GM19455 (cell line): Measurements from ENCODE around the gene CLEC20A.

Source experiments
- ATAC-seq: cut with Tn5 transposase; IDR thresholded peaks from one replicate; pipeline ENCODE4 v1.9.1; 2021; ENCODE audit not compliant: unreplicated experiment

Gene CLEC20A

DNA sequence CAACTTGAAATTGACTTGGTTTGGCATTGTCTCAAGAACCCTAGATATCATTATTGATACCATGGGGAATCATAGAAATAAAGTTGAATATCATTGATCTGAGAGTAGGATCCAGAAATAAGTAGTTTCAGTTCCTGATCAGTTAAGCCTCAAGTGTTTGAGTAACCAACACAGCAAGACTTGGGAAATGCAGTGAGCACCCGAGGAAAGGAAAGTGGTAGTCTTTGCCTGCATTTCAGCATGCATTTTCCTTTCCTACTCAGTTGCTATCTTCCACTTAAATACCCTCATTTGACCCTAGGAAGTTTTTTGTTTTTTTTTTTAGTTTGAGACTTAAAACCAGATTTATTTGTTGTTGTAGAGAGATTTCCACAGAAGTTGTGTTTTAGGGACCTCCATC is 18.9 kb downstream of the CLEC20A start:
- no peak for ATAC-seq

DNA sequence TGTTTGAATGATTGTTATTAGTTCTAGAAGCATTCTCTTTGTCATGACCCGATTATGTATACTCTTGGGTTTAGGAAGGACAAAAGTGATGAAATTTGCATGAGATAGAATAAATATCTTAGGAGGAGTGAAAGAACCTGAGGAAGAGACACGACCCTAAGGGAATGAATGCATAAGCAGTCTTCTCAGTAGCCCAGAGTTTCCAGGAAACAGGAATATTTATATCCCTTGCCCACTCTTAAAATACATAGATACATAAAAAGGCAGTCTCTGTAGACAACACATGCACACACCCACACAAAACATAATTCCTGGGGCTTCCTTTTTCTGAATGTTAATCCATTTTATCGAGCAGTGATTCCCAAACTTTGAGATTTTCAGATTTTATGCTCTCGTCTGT is 19.4 kb downstream of the CLEC20A start:
- no peak for ATAC-seq

DNA sequence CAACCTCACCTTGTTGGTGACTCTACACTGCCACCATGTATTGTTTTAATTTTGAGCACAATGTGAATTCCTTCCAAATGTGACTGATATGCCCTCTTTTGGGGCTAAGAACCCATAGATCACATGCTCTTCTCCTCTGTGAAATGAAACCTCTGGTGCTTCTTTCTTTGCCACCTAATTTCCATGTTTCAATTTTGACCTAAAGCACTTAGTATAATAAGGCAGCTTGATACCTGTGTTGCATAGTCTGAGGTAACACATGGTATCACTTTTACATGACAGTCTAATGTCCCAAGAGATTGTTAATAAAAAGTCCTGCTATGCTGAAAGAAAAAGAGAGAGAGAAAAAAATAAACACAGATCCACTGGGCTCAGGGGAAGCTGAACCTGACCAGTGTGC is 24.2 kb downstream of the CLEC20A start:
- no peak for ATAC-seq

DNA sequence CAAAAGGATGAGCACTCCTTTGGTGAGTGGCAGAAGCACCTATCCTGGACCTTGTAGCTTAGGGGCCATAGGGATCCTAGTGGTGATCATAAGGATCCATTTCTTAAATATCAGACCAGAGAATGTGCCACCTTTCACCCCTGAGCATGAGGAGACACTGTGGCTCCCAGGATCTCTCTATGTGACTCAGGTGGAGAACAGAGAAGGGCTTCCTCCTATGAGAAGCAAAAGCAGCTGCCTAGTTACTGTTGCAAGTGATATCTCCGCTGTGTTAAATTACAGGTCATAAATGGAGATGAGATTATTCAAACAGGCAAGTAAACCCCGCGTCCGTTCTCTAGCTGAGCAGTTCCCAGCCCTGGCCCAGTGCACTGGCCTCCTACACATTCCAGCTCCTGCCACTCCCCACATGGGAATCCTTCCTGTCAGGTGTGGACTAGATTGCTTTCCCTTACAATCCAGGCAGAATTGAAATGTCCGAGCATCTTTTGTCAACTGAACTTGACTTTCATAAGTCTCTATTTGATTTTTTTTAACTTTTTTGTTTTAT is 26.3 kb downstream of the CLEC20A start:
- no peak for ATAC-seq

DNA sequence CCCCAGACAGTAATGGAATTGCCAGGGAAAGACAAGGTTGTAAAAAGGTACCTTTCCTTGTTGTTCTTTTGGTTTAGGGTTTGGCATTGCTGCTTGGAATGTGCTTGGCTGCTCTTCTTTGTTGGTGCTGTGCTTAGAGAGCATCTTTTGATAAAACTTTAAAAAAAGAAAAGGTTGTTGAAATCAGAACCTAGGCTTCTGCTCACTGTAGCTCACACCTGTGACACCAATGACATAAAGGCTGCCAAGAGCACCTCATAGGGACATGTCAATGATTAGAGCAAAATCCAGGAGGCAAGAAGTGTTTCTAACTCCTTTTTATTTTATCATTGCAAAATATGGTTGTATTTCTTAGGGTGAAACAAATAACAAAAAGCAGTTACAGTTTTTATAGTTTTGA is 28.9 kb downstream of the CLEC20A start:
- ATAC-seq, result no peak

DNA sequence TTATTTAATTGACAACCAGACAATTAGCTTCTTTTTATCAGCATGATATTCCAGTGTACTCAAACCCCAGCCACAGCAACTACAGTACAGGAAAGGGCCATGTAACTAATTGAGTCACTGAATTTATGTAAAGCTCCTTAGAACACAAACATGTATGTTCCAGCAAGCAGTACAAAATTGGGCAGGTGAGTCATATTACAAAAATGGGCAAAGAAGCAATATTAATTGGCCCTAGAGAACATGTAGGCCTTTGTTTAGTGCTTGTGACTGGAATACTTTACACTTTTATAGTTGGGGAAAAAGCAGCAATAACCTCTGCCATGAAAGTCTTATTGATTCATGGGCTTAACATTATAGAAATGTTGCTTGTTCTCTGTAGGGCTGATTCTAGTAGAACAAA is 31.8 kb downstream of the CLEC20A start:
- ATAC-seq, result no peak

DNA sequence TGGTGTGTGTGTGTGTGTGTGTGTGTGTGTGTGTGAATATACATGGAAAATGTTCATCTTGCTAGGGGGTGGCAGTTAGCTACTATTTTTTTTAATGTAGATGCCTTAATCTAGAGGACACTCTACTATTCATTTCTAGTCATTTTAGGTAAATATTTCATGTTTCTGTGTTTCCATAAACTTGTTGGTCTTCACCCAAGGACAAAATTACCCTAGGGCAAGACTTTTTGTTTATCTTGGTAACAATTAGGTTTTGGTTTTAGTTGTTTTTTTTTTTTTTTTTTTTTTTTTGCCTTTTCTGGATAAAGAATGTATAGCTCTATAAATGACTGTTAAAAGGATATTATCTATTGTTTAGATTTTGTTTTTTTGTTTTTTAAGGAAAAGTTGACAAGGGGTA is 32.2 kb downstream of the CLEC20A start:
- ATAC-seq, result no peak

DNA sequence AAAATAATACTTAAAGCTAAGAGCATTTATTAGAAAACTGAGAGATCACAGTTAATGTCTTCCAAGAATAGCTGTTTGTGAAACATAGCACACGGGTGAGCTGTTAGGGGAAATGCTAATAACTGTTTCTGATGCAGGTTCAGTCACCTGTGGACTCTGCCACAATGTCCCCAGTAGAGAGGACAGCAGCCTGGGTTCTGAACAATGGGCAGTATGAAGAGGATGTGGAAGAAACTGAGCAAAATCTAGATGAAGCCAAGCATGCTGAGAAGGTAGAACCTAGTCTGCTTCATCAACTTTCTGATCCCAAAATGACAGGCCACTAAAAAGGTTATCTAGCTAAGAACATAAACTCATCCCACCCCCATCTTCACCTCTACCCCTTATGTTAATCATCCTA is 32.6 kb downstream of the CLEC20A start:
- no peak for ATAC-seq

DNA sequence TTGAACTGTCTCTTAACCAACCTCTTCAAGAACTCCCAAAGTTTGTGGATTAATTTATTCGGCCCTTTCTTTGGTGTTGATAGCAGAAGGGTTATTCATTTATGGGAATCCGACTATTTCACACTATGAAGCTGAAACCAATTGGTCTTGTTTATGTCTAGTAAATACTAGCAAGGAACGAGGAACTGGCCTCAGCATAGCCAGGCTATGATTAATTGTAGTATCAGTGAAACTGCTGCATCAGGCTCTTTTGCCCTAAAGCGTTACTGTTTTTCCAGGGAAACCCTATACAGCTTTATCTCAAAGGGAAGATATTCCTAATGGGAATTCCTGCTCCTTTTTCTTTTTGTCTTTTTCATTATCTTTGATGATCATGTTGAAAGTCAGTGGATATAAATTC is 35.1 kb downstream of the CLEC20A start:
- ATAC-seq, result no peak

DNA sequence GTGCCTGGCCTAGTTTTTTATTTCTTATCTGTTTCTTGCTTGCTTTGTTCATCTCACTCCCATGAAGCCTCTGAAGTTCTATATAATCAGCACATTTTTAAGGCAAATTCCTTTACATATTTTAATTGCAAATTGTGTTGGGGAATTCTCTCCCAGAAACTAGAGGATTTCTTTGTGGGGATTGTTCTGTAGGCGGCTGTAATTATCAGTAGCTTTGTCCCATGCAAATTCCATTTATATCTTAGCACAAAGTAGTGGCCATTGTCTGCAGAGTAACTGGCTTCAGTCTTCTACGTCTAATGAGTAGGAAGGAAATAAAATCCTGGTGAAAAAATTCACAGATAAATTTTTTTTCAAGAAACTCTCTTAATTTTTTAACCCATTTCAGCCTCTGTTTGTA is 35.7 kb downstream of the CLEC20A start:
- ATAC-seq, result no peak

DNA sequence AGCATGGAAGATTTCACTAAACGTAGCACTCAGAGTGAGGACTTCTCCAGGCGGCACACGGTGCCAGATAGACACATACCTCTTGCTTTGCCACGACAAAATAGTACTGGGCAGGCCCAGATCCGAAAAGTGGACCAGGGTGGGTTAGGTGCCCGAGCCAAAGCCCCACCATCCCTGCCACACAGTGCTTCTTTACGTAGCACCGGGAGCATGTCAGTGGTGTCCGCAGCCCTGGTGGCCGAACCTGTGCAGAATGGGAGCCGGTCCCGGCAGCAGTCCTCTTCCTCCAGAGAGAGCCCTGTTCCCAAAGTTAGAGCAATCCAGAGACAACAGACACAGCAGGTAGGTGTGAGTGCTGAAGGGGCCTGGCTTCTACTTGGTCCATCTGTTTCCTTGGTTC is 38.6 kb downstream of the CLEC20A start:
- ATAC-seq, result no peak

DNA sequence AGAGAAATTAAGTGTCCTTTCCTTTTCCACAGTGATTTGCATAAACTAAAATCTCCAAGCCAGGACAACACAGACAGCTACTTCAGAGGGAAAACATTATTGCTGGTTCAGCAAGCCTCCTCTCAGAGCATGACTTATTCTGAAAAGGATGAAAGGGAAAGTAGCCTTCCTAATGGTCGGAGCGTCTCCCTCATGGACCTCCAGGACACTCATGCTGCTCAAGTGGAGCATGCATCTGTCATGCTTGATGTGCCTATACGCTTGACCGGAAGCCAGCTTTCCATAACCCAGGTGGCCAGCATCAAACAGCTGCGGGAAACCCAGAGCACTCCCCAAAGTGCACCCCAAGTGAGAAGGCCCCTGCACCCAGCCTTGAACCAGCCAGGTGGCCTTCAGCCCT is 39.1 kb downstream of the CLEC20A start:
- ATAC-seq, result no peak

DNA sequence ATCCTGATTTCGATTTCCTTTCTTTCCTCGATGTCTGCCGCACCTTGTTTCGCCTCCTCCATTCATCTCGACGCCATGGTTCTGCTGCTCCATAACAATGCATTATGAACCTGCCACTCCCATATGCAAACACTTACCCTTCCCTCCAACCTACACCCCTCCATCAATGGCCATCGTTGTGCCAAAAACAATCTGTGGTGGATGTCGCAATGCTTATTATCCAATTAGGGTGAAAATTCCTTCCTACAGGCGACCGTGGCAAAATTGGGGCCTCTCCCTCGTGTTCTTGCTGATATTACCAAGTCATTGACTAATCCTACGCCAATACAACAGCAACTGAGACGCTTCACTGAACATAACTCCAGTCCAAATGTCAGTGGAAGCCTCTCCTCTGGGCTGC is 40.3 kb downstream of the CLEC20A start:
- no peak for ATAC-seq

DNA sequence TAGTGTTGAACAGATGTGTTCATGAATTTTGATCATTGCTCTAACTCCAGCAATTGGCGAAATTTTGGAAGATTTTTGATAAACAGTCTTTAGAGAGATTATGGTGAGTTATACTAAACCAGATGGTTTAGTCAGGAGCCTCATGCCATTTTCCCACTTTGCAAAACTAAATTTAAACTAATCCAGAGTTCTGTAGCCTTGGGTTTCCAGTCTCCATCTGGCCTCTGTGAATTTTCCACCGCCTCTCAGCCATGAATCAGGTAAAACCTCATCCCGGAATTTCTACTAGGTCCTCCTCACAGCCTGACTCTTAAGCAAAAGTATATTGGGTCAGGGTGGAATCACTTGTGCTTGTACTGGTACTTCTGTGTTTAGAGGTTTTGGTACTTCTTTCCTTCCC is 44.8 kb downstream of the CLEC20A start:
- ATAC-seq, result no peak

DNA sequence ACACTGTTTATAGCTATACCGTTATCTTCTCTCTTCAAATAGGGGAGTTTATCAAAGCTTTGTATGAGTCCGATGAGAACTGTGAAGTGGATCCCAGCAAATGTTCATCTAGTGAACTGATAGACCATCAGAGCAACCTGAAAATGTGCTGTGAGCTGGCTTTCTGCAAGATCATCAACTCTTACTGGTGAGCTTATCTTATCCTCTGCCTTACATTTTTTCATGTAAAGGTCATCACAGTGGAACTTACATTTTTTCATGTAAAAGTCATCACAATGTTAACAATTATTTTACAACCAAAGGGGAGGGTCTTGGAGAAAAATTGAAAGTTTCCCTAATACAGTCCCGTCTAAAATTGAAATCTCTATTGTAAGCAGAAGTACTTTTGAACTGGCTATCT is 45.2 kb downstream of the CLEC20A start:
- ATAC-seq, result no peak

DNA sequence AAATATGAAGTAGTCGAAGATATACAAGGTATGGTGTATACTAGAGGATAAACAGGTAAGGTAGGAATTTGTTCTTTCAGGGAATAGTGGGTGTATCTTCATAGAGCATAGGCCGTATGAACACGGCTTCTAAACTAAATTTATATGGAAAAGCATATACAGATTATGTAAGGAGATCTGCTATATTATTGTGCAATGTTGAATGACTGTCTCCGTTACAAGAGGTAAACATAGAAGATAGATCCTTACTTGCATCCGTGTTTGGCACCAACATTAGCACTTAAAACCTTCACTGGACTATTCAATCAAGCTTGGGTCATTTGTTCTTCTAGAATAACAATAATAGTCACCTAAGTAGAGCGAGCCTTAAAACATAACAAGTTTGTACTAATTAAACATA is 45.9 kb downstream of the CLEC20A start:
- ATAC-seq, result no peak

DNA sequence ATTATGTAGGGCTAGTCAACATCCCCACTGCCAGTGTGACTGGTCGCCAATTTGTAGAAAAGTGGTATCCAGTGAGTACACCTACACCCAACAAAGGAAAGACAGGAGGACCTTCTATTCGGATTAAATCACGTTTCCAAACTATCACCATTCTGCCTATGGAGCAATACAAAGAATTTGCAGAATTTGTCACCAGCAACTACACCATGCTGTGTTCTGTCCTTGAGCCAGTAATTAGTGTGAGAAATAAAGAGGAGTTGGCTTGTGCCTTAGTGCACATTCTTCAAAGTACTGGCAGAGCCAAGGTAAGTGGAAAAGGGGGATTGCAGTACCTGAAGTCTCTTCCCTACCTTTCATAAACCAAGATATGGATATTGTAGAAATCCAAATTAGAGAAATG is 53.8 kb downstream of the CLEC20A start:
- ATAC-seq, result no peak

DNA sequence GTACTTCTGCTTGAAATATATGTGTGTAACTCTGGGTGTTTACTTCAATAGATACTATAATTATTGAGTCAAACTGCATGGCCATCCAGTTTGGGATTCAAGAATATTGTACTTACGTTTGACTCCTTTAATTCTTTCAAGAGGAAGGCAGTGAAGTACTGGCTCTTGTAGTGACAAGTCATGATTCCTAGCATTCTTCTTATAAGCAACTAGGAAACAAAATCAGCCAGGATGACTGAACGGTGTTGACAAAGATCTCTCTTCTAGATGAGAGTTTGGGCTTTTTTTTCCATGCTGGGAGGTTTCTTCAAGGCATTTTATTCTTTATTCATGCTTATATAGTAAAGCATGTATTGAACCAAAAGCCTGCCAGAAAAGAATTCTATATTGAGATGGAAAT is 58.3 kb downstream of the CLEC20A start:
- no peak for ATAC-seq

DNA sequence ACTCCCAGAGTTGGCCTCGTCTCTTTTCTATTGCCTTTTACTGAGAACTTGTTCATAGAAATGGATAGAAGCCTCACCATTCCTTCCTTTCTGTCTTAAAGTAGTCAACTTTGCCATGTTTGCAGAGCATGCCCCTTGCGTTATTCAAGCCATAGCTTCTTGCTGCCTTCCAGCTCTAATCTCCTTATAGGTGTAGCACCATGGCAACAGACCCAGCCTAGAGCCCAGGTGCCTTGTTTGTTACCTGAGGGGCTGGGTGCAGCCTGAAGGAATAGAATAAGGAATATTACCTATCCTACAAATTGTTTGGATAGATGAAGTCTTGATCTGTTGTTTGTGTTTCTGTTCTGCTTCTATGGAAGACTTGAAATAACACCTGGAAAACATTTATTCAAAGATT is 59.9 kb downstream of the CLEC20A start:
- ATAC-seq, result no peak

DNA sequence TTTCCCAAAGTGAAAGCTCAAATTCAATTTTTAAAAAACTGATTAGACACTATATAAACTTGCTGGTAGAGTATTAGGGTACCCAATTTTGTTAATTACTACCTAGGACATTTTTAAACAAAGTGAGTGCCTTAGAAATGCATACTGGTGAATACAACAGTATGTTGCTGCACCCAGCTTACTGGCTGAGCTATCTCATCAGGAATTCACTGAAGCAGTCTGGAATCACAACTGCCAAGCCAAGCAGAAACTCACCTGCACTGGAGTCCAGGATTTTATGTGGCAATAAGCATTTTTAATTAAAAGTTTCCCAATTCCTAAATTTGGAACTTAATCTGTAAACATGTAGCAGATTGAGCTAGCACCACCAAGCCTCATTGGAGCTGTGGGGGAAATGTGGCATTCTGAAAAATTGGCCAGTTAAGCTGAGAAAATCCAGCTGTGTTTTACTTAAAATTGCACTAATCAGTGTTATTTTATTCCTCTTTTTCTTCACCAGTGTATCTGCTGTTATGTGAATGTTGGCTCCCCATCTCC is 61.8 kb downstream of the CLEC20A start:
- ATAC-seq, result no peak

DNA sequence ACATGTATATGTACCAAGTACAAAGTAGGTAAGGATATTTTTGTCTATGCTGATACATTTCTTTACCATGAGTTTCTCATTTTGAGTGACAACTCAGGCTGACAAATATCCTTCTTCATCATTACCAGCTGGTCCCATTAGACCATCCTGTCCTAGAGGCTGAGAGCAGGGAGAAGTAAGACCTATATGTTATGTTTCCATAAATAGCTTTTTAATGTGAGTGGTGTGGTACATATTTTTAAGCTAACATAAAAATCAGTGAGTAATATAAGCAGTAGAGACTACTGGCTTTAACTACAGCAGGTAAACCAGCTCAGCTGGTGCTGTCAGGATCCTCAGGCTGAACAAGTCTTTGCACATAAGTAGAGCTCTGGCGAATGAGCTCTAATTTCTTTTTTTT is 62.4 kb downstream of the CLEC20A start:
- no peak for ATAC-seq
